ENCODE data around the gene TOPBP1. TPM values are rescaled to one million over a fixed set of nuclear protein-coding genes. Genes with fewer than 3 reads are reported as not detected.

TOPBP1 gene
- total and polyA plus RNA-seq, 2 of the 8 experiments (the other 6 are each of a cell fraction or from before 2014, with no cell fraction given): 19.7 to 35.9 TPM

GRCh38 chr3:133670525-133670995, 8.8 kb upstream of the TOPBP1 start:
- H4K20me1 ChIP-seq (replicated peaks in 1 of 2; ENCODE audit: control insufficient read depth in 1 of 2, insufficient read depth in 2 of 2, low read length in 2 of 2): no peaks in the 10 kb centered on the region
- H2BK20ac ChIP-seq (ENCODE audit: low read length): no peak overlapping the region
- H3K23me2 ChIP-seq (ENCODE audit: low read depth, low read length): peaks cover 6% of the 10 kb centered on the region; the same call in 1 of the 2 replicates
- ChIA-PET CTCF (ENCODE audit: partially characterized antibody) (interaction anchor here (1.4 kb wide), 1 partner anchor 21 kb away, joined by 3 read pairs; no protein-coding TSS in a partner anchor), POLR2A (ENCODE audit: partially characterized antibody) (no interaction called here)
- no peak overlapping the region for H4K91ac ChIP-seq (replicated peaks; ENCODE audit: insufficient read length, low read length)
- no peak for FAIRE-seq
- no peak overlapping the region for H2BK15ac ChIP-seq (ENCODE audit: low read length)
- H4K5ac ChIP-seq (ENCODE audit: insufficient read length, low read depth, low read length): no peak overlapping the region
- no peak overlapping the region for H2BK120ac ChIP-seq (replicated peaks; ENCODE audit: low read depth, low read length)
- H3K4me3 ChIP-seq (ENCODE audit: extremely low read depth in 1 of 4, insufficient read depth in 2 of 4, low read depth in 3 of 4, low read length in 4 of 4): no peak overlapping the region
- peaks cover 0 to 5% (median 4%) of the 10 kb centered on the region in 4 experiments; a peak in 5 of 7 replicates for H3K4me1 ChIP-seq (replicated peaks in 1 of 4; ENCODE audit: control insufficient read depth in 3 of 4, insufficient read depth in 4 of 4, low read length in 3 of 4)
- H2AFZ ChIP-seq (ENCODE audit: low read length): no peak overlapping the region
- H3K9me3 ChIP-seq (ENCODE audit: insufficient read depth in 2 of 2, low read depth in 1 of 2, low read length in 1 of 2): no peaks in the 10 kb centered on the region
- H2BK12ac ChIP-seq (ENCODE audit: low read depth, low read length): no peak overlapping the region
- DNase-seq (ENCODE audit: low read depth in 1 of 2, low spot score in 2 of 2): no peak
- no peak overlapping the region for H3K14ac ChIP-seq (ENCODE audit: insufficient read length)
- H3K27me3 ChIP-seq (replicated peaks in 1 of 4; ENCODE audit: control insufficient read depth in 3 of 4, extremely low read depth in 1 of 4, insufficient read depth in 3 of 4, low read length in 3 of 4): peaks cover 4 to 22% (median 17%) of the 10 kb centered on the region in 4 experiments
- H3K27ac ChIP-seq (ENCODE audit: low read depth, low read length): no peak overlapping the region
- H3K4ac ChIP-seq (replicated peaks; ENCODE audit: insufficient read length, low read depth, low read length): no peak overlapping the region
- H3K4me2 ChIP-seq (ENCODE audit: insufficient read depth in 1 of 2, low read depth in 2 of 2, low read length in 2 of 2): no peak overlapping the region
- no peak overlapping the region for H2BK5ac ChIP-seq (ENCODE audit: low read depth, low read length)
- no peaks in the 10 kb centered on the region for H3K79me2 ChIP-seq (ENCODE audit: control insufficient read depth in 1 of 2, insufficient read depth in 2 of 2, low read length in 2 of 2)
- no peak overlapping the region for H3K56ac ChIP-seq (replicated peaks; ENCODE audit: insufficient read length, low read depth, low read length)
- H3K18ac ChIP-seq (ENCODE audit: extremely low read depth, low read length): no peak overlapping the region
- no peak overlapping the region for H3K23ac ChIP-seq (ENCODE audit: insufficient read length)
- TF ChIP-seq POLR2AphosphoS5 (IDR thresholded peaks at IDR 0.05; ENCODE audit: low read depth, low read length): no peak
- TF ChIP-seq SP2 (IDR thresholded peaks at IDR 0.05; ENCODE audit: low read length): no peak
- TF ChIP-seq CTCF (IDR thresholded peaks at IDR 0.05; ENCODE audit: control extremely low read depth in 1 of 3, insufficient read depth in 1 of 3, low read depth in 1 of 3, low read length in 3 of 3): no peak
- no peak for TF ChIP-seq SIRT6 (IDR thresholded peaks at IDR 0.05; ENCODE audit: low read length)
- WGBS, 2 experiments (ENCODE audit: extremely low coverage in 1 of 2, insufficient coverage in 1 of 2, insufficient read length in 1 of 2, insufficient replicate concordance in 2 of 2, low coverage in 1 of 2, low lambda C conversion rate in 2 of 2, missing lambda C conversion rate in 1 of 2): 76% methylated on average over 3 of the region's 3 CpGs; no CpG with 5 or more reads in 1 of the 2 experiments
- H2AK5ac ChIP-seq (ENCODE audit: low read depth, low read length): no peak overlapping the region
- no peaks in the 10 kb centered on the region for H3K79me1 ChIP-seq (ENCODE audit: low read depth, low read length)
- H4K8ac ChIP-seq (ENCODE audit: extremely low read depth, insufficient read depth, low read length): no peak overlapping the region
- H3K36me3 ChIP-seq (ENCODE audit: control insufficient read depth in 2 of 4, insufficient read depth in 4 of 4, low read length in 3 of 4): no peaks in the 10 kb centered on the region
- H3K9ac ChIP-seq (replicated peaks in 1 of 4; ENCODE audit: extremely low read depth in 1 of 4, low read depth in 3 of 4, low read length in 3 of 4): no peak overlapping the region

Measured in H1 (cell line).